Breast epithelium (tissue), 3 donors: Measurements from ENCODE around the gene ARHGEF7.

Source experiments
- CTCF ChIP-seq, 3 donors: fragments of 450-650 bp; IDR thresholded peaks; one replicate each; pipeline ENCODE4 v1.5.1; 2016 to 2017; ENCODE audit warnings: antibody characterized with exemption in 3 of 3, mild to moderate bottlenecking in 3 of 3, moderate library complexity in 3 of 3
- POLR2A ChIP-seq: fragments of 450-650 bp; IDR thresholded peaks from one replicate; pipeline ENCODE4 v1.6.1; 2016; ENCODE audit warnings: antibody characterized with exemption, mild to moderate bottlenecking, moderate library complexity
- POLR2AphosphoS5 ChIP-seq, 3 donors: sonication (generic); formaldehyde crosslinking; IDR thresholded peaks; one replicate each; pipeline ENCODE4 v1.6.1; 2017; ENCODE audit warnings: antibody characterized with exemption in 3 of 3

GRCh38 chr13:111323950-111324651, 209.0 kb downstream of the ARHGEF7 start:
- TF ChIP-seq POLR2AphosphoS5 (IDR thresholded peaks at IDR 0.05) (no peak), CTCF (IDR thresholded peaks at IDR 0.05) (no peak), POLR2A (no peak)
